ENCODE measurements around the gene EPS8.

DNA sequence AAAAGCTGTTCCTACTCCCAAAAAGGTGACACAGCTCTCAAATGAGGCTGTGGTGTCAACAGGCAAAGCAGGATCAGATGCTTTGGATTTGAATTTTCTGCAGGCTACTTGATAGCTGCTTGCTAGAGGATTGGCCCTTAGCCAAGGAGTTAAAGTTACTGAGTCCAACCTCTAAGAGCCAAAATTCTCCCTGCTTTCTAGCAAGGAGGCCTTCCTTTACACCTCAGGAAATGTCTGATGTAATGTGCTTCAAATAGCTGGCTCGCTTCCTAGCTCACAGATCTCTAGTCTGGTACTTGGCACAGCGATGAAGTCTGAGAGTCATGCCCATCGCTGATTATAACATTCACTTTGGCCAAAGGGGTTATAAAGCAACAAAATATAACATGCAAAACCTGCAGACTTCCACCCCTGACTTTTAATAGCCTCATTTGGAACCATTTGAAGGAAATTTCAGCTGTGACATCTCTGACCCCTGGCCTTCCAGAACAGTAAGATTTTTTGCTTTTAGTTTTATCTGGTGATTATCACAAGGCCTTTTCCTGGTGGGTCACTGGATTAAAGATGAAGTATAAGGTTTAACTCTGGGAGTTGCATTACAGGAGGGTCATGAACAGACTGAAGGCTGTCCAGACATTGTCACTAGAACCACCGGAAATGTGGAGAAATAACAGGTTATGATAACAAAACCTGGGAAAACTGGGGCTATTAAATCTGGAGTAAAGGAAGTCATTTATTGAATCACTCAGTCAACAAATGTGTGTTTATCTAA is 189.7 kb downstream of the EPS8 start:
- TF ChIP-seq POLR2A (IDR thresholded peaks at IDR 0.05), result no peak
- TF ChIP-seq, protein P1, sequence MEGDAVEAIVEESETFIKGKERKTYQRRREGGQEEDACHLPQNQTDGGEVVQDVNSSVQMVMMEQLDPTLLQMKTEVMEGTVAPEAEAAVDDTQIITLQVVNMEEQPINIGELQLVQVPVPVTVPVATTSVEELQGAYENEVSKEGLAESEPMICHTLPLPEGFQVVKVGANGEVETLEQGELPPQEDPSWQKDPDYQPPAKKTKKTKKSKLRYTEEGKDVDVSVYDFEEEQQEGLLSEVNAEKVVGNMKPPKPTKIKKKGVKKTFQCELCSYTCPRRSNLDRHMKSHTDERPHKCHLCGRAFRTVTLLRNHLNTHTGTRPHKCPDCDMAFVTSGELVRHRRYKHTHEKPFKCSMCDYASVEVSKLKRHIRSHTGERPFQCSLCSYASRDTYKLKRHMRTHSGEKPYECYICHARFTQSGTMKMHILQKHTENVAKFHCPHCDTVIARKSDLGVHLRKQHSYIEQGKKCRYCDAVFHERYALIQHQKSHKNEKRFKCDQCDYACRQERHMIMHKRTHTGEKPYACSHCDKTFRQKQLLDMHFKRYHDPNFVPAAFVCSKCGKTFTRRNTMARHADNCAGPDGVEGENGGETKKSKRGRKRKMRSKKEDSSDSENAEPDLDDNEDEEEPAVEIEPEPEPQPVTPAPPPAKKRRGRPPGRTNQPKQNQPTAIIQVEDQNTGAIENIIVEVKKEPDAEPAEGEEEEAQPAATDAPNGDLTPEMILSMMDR (IDR thresholded peaks at IDR 0.05), result no peak

Data from sigmoid colon (tissue), 3 donors.